Measurements from ENCODE around the gene CRELD2.

CRELD2 gene

DNA sequence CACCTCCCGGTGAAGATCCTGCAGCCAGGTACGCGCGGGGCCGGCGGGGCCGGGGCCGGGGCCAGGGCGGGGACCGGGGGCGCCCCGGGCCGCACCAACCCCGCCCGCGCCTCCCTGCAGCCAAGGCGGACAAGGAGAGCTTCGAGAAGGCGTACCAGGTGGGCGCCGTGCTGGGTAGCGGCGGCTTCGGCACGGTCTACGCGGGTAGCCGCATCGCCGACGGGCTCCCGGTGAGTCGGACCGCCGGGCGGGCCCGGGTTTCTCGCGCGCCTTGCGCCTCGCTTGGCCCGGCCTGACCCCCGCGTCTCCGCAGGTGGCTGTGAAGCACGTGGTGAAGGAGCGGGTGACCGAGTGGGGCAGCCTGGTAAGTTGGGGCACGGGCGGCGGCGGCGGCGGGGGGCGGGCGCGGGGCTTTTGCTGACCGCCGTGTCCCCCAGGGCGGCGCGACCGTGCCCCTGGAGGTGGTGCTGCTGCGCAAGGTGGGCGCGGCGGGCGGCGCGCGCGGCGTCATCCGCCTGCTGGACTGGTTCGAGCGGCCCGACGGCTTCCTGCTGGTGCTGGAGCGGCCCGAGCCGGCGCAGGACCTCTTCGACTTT is 42.7 kb downstream of the CRELD2 start:
- H3K27ac Mint-ChIP-seq: no peak overlapping the region
- peak overlapping the region; percentile 84 to 86 (median 85) for H3K4me3 Mint-ChIP-seq
- no peaks in the 10 kb centered on the region for H3K9me3 Mint-ChIP-seq
- TF ChIP-seq CTCF (IDR thresholded peaks at IDR 0.05; ENCODE audit: unreplicated experiment in 3 of 3): no peak
- H3K4me1 Mint-ChIP-seq: peaks cover 11% of the 10 kb centered on the region
- peaks cover 6% of the 10 kb centered on the region for H3K36me3 Mint-ChIP-seq (ENCODE audit: low read depth)
- H3K27me3 Mint-ChIP-seq (ENCODE audit: low read depth): no peaks in the 10 kb centered on the region

- Mint-ChIP-seq H3K9me3 (no peaks in the 10 kb centered on the region), H3K4me3 (peak overlapping the region; percentile 84 to 86 (median 85)), H3K27ac (peak overlapping the region in 2 of 3 experiments; percentile 52 to 72), H3K4me1 (peaks cover 11% of the 10 kb centered on the region), H3K36me3 (ENCODE audit: low read depth) (peaks cover 6% of the 10 kb centered on the region), H3K27me3 (ENCODE audit: low read depth) (no peaks in the 10 kb centered on the region)
- TF ChIP-seq CTCF (IDR thresholded peaks at IDR 0.05; ENCODE audit: unreplicated experiment in 3 of 3): no peak
Measured at GRCh38 chr22:49961601-49962011, 43.2 kb downstream of the CRELD2 start.

GRCh38 chr22:49962012-49962750 is 43.7 kb downstream of the CRELD2 start:
- TF ChIP-seq CTCF (IDR thresholded peaks at IDR 0.05; ENCODE audit: unreplicated experiment in 3 of 3): no peak

DNA sequence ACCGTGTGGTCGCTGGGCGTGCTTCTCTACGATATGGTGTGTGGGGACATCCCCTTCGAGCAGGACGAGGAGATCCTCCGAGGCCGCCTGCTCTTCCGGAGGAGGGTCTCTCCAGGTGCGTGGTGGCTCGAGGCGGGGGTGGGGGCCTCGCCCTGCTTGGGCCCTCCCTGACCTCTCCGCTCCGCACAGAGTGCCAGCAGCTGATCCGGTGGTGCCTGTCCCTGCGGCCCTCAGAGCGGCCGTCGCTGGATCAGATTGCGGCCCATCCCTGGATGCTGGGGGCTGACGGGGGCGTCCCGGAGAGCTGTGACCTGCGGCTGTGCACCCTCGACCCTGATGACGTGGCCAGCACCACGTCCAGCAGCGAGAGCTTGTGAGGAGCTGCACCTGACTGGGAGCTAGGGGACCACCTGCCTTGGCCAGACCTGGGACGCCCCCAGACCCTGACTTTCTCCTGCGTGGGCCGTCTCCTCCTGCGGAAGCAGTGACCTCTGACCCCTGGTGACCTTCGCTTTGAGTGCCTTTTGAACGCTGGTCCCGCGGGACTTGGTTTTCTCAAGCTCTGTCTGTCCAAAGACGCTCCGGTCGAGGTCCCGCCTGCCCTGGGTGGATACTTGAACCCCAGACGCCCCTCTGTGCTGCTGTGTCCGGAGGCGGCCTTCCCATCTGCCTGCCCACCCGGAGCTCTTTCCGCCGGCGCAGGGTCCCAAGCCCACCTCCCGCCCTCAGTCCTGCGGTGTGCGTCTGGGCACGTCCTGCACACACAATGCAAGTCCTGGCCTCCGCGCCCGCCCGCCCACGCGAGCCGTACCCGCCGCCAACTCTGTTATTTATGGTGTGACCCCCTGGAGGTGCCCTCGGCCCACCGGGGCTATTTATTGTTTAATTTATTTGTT is 44.6 kb downstream of the CRELD2 start:
- H3K4me1 Mint-ChIP-seq: peaks cover 6% of the 10 kb centered on the region
- H3K9me3 Mint-ChIP-seq: no peaks in the 10 kb centered on the region
- no peak for TF ChIP-seq CTCF (IDR thresholded peaks at IDR 0.05; ENCODE audit: unreplicated experiment in 3 of 3)
- H3K27me3 Mint-ChIP-seq (ENCODE audit: low read depth): no peaks in the 10 kb centered on the region
- H3K4me3 Mint-ChIP-seq: peak overlapping the region; percentile 78 to 88 (median 85)
- peaks cover 6% of the 10 kb centered on the region for H3K36me3 Mint-ChIP-seq (ENCODE audit: low read depth)
- peak overlapping the region; percentile 45 to 83 (median 73) for H3K27ac Mint-ChIP-seq

More at GRCh38 chr22:49962012-49962750, 43.7 kb downstream of the CRELD2 start:
- Mint-ChIP-seq H3K9me3 (no peaks in the 10 kb centered on the region), H3K27me3 (ENCODE audit: low read depth) (no peaks in the 10 kb centered on the region), H3K36me3 (ENCODE audit: low read depth) (peaks cover 6% of the 10 kb centered on the region), H3K4me1 (peaks cover 7% of the 10 kb centered on the region), H3K4me3 (peak overlapping the region; percentile 85 to 88 (median 85)), H3K27ac (peak overlapping the region in 2 of 3 experiments; percentile 73 to 83)

- H3K9me3 Mint-ChIP-seq: no peaks in the 10 kb centered on the region
- H3K36me3 Mint-ChIP-seq (ENCODE audit: low read depth): peaks cover 6% of the 10 kb centered on the region
- peak overlapping the region; percentile 71 to 88 (median 78) for H3K4me3 Mint-ChIP-seq
- no peak for TF ChIP-seq CTCF (IDR thresholded peaks at IDR 0.05; ENCODE audit: unreplicated experiment in 3 of 3)
- H3K4me1 Mint-ChIP-seq: peaks cover 6% of the 10 kb centered on the region
- H3K27me3 Mint-ChIP-seq (ENCODE audit: low read depth): no peaks in the 10 kb centered on the region
- peak overlapping the region; percentile 44 to 61 (median 45) for H3K27ac Mint-ChIP-seq
Measured at GRCh38 chr22:49963647-49964026, 45.2 kb downstream of the CRELD2 start.

All from nephron (organoid).